DOHH2 (cell line): ENCODE data around the gene PIGR.

Experiments used
- H3F3A ChIP-seq: fragments of 200-600 bp; sonication (generic), shearing (Covaris generic); 2 replicates; pipeline ENCODE4 v1.6.0; 2016; ENCODE audit warnings: antibody characterized with exemption, mild to moderate bottlenecking; ENCODE audit not compliant: control insufficient read depth, insufficient read depth
- H3K27ac ChIP-seq: fragments of 200-600 bp; sonication (generic); 2 replicates; pipeline ENCODE4 v1.5.1; 2014; ENCODE audit warnings: low read depth, mild to moderate bottlenecking, low read length, moderate library complexity
- H3K27me3 ChIP-seq: fragments of 200-600 bp; sonication (generic); 2 replicates; pipeline ENCODE4 v1.6.1; 2014; ENCODE audit warnings: mild to moderate bottlenecking, low read length, mixed read lengths; ENCODE audit not compliant: control insufficient read depth
- H3K36me3 ChIP-seq: fragments of 200-600 bp; sonication (generic); 2 replicates; pipeline ENCODE4 v1.6.1; 2014; ENCODE audit warnings: mild to moderate bottlenecking, low read length, moderate library complexity, mixed read lengths; ENCODE audit not compliant: control insufficient read depth
- H3K4me1 ChIP-seq: fragments of 200-600 bp; sonication (generic); 2 replicates; pipeline ENCODE4 v1.6.1; 2014; ENCODE audit warnings: mild to moderate bottlenecking, low read length, mixed read lengths; ENCODE audit not compliant: control insufficient read depth
- H3K4me2 ChIP-seq: fragments of 200-600 bp; sonication (generic); 2 replicates; pipeline ENCODE4 v1.6.0; 2014; ENCODE audit warnings: mild to moderate bottlenecking, low read length, moderate library complexity
- H3K4me3 ChIP-seq: fragments of 200-600 bp; sonication (generic); 2 replicates; pipeline ENCODE4 v1.5.1; 2014; ENCODE audit warnings: mild to moderate bottlenecking, low read length, mixed read lengths
- H3K79me2 ChIP-seq: fragments of 200-600 bp; sonication (generic); 2 replicates; pipeline ENCODE4 v1.6.1; 2014; ENCODE audit warnings: mild to moderate bottlenecking, low read length, mixed read lengths; ENCODE audit not compliant: control insufficient read depth
- H3K9me2 ChIP-seq: fragments of 200-600 bp; sonication (generic); replicated peaks from 2 replicates; pipeline ENCODE4 v1.6.1; 2014; ENCODE audit warnings: mild to moderate bottlenecking, low read length, mixed read lengths; ENCODE audit not compliant: control insufficient read depth
- H3K9me3 ChIP-seq: fragments of 200-600 bp; sonication (generic); 2 replicates; pipeline ENCODE4 v1.6.1; 2014; ENCODE audit warnings: antibody characterized with exemption, low read length, mixed read lengths; ENCODE audit not compliant: control insufficient read depth, insufficient read depth
- H4K20me1 ChIP-seq: fragments of 200-600 bp; sonication (generic); 2 replicates; pipeline ENCODE4 v1.6.0; 2014; ENCODE audit warnings: low read depth, mild to moderate bottlenecking, antibody characterized with exemption, low read length, moderate library complexity; ENCODE audit not compliant: control insufficient read depth, insufficient read depth
- CTCF ChIP-seq: fragments of 200-600 bp; sonication (generic); IDR thresholded peaks from one replicate; pipeline ENCODE4 v1.5.1; 2014; ENCODE audit warnings: antibody characterized with exemption, mild to moderate bottlenecking, low read depth, low read length; ENCODE audit not compliant: poor library complexity, severe bottlenecking
- EZH2phosphoT487 ChIP-seq: fragments of 200-600 bp; sonication (generic); IDR thresholded peaks from 2 replicates; pipeline ENCODE4 v1.6.1; 2017; ENCODE audit warnings: borderline replicate concordance, mild to moderate bottlenecking, antibody characterized with exemption, low read length, moderate library complexity, mixed read lengths

Gene PIGR

GRCh38 chr1:206974140-206974539, 27.9 kb upstream of the PIGR start:
- no peak overlapping the region for H3K27ac ChIP-seq
- no peaks in the 10 kb centered on the region for H3F3A ChIP-seq
- TF ChIP-seq CTCF (no peak), EZH2phosphoT487 (no peak)
- no peaks in the 10 kb centered on the region for H3K9me2 ChIP-seq
- H3K4me3 ChIP-seq: no peak overlapping the region
- no peaks in the 10 kb centered on the region for H3K79me2 ChIP-seq
- H3K9me3 ChIP-seq: no peaks in the 10 kb centered on the region
- no peaks in the 10 kb centered on the region for H3K4me1 ChIP-seq
- peaks cover 51% of the 10 kb centered on the region for H3K27me3 ChIP-seq
- no peaks in the 10 kb centered on the region for H4K20me1 ChIP-seq
- no peaks in the 10 kb centered on the region for H3K36me3 ChIP-seq
- no peak overlapping the region for H3K4me2 ChIP-seq

GRCh38 chr1:206972728-206973127, 26.5 kb upstream of the PIGR start:
- H3K79me2 ChIP-seq: no peaks in the 10 kb centered on the region
- H3K27me3 ChIP-seq: peaks cover 54% of the 10 kb centered on the region
- H4K20me1 ChIP-seq: no peaks in the 10 kb centered on the region

GRCh38 chr1:206971029-206971655, 24.9 kb upstream of the PIGR start:
- Histone ChIP-seq H4K20me1 (no peaks in the 10 kb centered on the region), H3K4me1 (no peaks in the 10 kb centered on the region), H3K79me2 (no peaks in the 10 kb centered on the region), H3K4me2 (no peak overlapping the region), H3K36me3 (no peaks in the 10 kb centered on the region), H3K27ac (no peak overlapping the region), H3K4me3 (no peak overlapping the region), H3F3A (no peaks in the 10 kb centered on the region), H3K27me3 (peaks cover 42% of the 10 kb centered on the region), H3K9me2 (no peaks in the 10 kb centered on the region), H3K9me3 (no peaks in the 10 kb centered on the region)
- TF ChIP-seq CTCF (no peak), EZH2phosphoT487 (no peak)

More at GRCh38 chr1:206972728-206973127, 26.5 kb upstream of the PIGR start:
- H3K27ac ChIP-seq: no peak overlapping the region
- H3K4me3 ChIP-seq: no peak overlapping the region
- H3K9me2 ChIP-seq: no peaks in the 10 kb centered on the region
- no peaks in the 10 kb centered on the region for H3K36me3 ChIP-seq
- H3K4me1 ChIP-seq: no peaks in the 10 kb centered on the region
- H3K4me2 ChIP-seq: no peak overlapping the region
- no peaks in the 10 kb centered on the region for H3F3A ChIP-seq
- H3K9me3 ChIP-seq: no peaks in the 10 kb centered on the region
- TF ChIP-seq EZH2phosphoT487 (no peak), CTCF (no peak)
